WTC11 (cell line): Measurements from ENCODE around the gene IMPDH1.
A peak's percentile ranks its signal among the peaks of the same experiment; 100 is the strongest.

Source experiments
- CREB1 ChIP-seq: sonication (generic); formaldehyde crosslinking; IDR thresholded peaks from 2 replicates; pipeline ENCODE4 v1.8.0; 2023; ENCODE audit warnings: mild to moderate bottlenecking, missing genetic modification reagents
- CREM ChIP-seq: sonication (generic); formaldehyde crosslinking; IDR thresholded peaks from 2 replicates; pipeline ENCODE4 v1.8.1; 2022; ENCODE audit warnings: mild to moderate bottlenecking, missing genetic modification reagents, moderate library complexity
- CTCF ChIP-seq: fragments of 200-600 bp; IDR thresholded peaks from 2 replicates; pipeline ENCODE4 v1.8.0; 2022; ENCODE audit warnings: antibody characterized with exemption
- KAT7 ChIP-seq: sonication (generic); formaldehyde crosslinking; IDR thresholded peaks from 2 replicates; pipeline ENCODE4 v1.8.1; 2023; ENCODE audit warnings: missing genetic modification reagents, mild to moderate bottlenecking, borderline replicate concordance
- NR3C1 ChIP-seq: sonication (generic); formaldehyde crosslinking; conservative IDR thresholded peaks from 2 replicates; pipeline ENCODE4 v1.8.1; 2023; ENCODE audit warnings: low read depth, mild to moderate bottlenecking, missing genetic modification reagents
- TF ChIP-seq, protein P1 (sequence below): sonication (generic); formaldehyde crosslinking; IDR thresholded peaks from 2 replicates; pipeline ENCODE4 v1.8.1; 2022; ENCODE audit warnings: mild to moderate bottlenecking, moderate library complexity, missing genetic modification reagents
- TF ChIP-seq, protein P2 (sequence below): sonication (generic); formaldehyde crosslinking; IDR thresholded peaks from 2 replicates; pipeline ENCODE4 v1.8.1; 2023; ENCODE audit warnings: mild to moderate bottlenecking, missing genetic modification reagents, moderate library complexity
- TF ChIP-seq, protein P3 (sequence below): sonication (generic); formaldehyde crosslinking; IDR thresholded peaks from 2 replicates; pipeline ENCODE4 v1.8.0; 2022; ENCODE audit warnings: mild to moderate bottlenecking, missing genetic modification reagents

DNA sequence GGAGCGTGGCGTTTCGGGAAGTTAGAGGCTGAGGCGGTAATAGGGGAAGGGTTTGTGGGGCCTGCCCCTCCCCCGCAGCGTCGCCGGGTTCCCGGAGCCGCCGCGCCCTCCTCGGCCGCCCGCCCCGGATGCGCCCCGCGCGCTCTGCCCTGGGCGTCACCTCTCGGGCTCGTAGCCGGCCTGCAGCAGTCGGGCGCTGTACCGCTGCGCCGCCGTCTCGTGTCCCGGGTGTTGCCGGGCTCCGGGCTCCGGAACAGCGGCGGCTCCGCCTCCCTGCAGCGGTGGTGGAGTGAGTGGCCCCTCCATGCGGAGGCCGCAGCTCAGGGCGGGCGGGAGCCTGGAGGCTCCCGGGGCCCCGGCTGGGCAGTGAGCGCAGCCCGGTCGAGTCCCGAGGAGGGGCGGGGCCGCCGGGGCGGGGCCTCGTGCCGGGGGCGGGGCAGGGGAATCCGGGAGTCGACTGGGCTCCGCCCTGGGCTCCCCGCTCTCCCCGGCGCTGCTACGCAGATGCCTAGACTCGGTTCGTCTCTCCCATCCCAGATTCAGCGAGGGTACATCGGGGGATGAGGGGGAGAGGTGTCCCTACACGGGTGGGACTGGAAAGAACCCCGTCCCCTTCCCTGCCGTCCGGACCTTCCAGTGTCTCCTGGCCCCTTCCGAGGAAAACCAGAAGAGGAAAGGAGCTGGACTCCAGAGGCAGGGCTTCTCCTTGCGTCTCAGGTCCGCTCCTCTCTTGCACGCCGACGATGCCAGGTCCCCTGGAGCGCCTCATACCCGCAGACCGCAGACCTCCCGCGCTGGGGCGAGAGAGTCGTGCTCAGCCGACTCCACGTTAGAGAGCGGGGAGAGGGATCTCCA is at the start of gene IMPDH1:
- TF ChIP-seq, protein P1, sequence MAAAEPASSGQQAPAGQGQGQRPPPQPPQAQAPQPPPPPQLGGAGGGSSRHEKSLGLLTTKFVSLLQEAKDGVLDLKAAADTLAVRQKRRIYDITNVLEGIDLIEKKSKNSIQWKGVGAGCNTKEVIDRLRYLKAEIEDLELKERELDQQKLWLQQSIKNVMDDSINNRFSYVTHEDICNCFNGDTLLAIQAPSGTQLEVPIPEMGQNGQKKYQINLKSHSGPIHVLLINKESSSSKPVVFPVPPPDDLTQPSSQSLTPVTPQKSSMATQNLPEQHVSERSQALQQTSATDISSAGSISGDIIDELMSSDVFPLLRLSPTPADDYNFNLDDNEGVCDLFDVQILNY, result no peak; the same call in 1 of the 2 replicates
- TF ChIP-seq, protein P2, sequence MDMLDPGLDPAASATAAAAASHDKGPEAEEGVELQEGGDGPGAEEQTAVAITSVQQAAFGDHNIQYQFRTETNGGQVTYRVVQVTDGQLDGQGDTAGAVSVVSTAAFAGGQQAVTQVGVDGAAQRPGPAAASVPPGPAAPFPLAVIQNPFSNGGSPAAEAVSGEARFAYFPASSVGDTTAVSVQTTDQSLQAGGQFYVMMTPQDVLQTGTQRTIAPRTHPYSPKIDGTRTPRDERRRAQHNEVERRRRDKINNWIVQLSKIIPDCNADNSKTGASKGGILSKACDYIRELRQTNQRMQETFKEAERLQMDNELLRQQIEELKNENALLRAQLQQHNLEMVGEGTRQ, result no peak
- TF ChIP-seq CREB1 (CRISPR knock-in tag), result no peak
- TF ChIP-seq CTCF, result no peak
- TF ChIP-seq, protein P3, sequence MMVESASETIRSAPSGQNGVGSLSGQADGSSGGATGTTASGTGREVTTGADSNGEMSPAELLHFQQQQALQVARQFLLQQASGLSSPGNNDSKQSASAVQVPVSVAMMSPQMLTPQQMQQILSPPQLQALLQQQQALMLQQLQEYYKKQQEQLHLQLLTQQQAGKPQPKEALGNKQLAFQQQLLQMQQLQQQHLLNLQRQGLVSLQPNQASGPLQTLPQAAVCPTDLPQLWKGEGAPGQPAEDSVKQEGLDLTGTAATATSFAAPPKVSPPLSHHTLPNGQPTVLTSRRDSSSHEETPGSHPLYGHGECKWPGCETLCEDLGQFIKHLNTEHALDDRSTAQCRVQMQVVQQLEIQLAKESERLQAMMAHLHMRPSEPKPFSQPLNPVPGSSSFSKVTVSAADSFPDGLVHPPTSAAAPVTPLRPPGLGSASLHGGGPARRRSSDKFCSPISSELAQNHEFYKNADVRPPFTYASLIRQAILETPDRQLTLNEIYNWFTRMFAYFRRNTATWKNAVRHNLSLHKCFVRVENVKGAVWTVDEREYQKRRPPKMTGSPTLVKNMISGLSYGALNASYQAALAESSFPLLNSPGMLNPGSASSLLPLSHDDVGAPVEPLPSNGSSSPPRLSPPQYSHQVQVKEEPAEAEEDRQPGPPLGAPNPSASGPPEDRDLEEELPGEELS (CRISPR knock-in tag), result no peak
- TF ChIP-seq CREM, result no peak
- TF ChIP-seq NR3C1, result no peak
- peak; percentile 69; the same call in 1 of the 2 replicates for TF ChIP-seq KAT7
